Gastrocnemius medialis (tissue), 4 donors: ENCODE data around the gene PRSS3.

Experiments used
- POLR2A ChIP-seq, 2 donors: fragments of 450-650 bp; IDR thresholded peaks; one replicate each; pipeline ENCODE4 v1.6.1; 2017; ENCODE audit warnings: antibody characterized with exemption in 2 of 2, mild to moderate bottlenecking in 2 of 2, moderate library complexity in 2 of 2
- TF ChIP-seq, protein P1 (sequence below), 5 experiments: fragments of 450-650 bp in 3 of 5; fragments of 200-600 bp in 2 of 5; sonication (generic) in 2 of 5; IDR thresholded peaks in 4 of 5; conservative IDR thresholded peaks in 1 of 5; 1 replicate in 4 of 5; 2 replicates in 1 of 5; pipeline ENCODE4 v1.5.1; 2016 to 2019; ENCODE audit warnings: antibody characterized with exemption in 5 of 5, mild to moderate bottlenecking in 3 of 5, moderate library complexity in 3 of 5

DNA sequence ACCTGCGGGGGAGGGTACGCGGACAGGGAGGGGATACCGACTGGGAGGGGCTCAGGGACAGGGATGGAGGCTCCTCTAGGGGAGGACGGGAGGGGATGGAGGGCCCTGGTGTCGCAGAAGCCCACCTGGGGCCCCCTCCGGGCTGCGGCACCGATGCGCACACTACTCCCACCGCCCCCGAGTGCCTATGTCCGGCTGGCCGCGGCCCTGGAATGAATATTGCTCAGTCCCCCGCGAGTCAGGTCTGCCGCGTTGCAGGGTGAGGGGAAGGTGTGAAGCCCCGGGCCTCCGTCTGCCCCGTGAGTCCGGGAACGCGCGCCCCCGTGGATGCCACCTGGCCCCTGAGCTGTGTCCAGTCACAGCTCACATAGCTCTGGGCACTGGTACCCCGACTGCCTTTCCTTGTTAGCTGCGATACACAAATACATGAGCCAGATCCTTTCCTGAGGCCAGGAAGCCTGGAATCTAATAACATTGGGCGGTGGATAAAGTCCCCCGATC lies 44.5 kb upstream of the PRSS3 start:
- TF ChIP-seq, protein P1, sequence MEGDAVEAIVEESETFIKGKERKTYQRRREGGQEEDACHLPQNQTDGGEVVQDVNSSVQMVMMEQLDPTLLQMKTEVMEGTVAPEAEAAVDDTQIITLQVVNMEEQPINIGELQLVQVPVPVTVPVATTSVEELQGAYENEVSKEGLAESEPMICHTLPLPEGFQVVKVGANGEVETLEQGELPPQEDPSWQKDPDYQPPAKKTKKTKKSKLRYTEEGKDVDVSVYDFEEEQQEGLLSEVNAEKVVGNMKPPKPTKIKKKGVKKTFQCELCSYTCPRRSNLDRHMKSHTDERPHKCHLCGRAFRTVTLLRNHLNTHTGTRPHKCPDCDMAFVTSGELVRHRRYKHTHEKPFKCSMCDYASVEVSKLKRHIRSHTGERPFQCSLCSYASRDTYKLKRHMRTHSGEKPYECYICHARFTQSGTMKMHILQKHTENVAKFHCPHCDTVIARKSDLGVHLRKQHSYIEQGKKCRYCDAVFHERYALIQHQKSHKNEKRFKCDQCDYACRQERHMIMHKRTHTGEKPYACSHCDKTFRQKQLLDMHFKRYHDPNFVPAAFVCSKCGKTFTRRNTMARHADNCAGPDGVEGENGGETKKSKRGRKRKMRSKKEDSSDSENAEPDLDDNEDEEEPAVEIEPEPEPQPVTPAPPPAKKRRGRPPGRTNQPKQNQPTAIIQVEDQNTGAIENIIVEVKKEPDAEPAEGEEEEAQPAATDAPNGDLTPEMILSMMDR (IDR thresholded peaks at IDR 0.05 in 4 of 5, conservative IDR thresholded peaks at IDR 0.05 in 1 of 5), result no peak
- no peak for TF ChIP-seq POLR2A (IDR thresholded peaks at IDR 0.05)
